ENCODE results near the gene CAMK2D.

CAMK2D gene

DNA sequence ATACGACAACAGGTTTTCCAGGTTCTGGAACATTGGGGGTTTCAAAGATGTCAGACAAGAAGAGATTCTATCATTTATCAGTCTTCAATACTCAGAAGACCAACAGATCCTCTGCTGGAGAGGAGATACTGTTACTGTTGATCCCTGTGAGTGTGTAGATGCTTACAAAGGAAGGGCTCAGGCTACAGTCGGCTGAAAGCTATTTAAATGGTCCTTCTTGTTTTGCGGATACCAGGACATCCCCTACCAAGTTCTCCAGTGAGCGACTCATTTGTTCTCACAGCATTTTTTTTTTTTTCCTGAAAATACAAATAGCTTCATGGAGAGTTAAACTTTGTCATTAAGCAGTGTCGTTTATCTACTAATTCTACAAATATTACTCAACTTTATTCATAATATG, 201.6 kb downstream of the CAMK2D start:
- no peak overlapping the region for H3K27ac ChIP-seq (ENCODE audit: low read length)

DNA sequence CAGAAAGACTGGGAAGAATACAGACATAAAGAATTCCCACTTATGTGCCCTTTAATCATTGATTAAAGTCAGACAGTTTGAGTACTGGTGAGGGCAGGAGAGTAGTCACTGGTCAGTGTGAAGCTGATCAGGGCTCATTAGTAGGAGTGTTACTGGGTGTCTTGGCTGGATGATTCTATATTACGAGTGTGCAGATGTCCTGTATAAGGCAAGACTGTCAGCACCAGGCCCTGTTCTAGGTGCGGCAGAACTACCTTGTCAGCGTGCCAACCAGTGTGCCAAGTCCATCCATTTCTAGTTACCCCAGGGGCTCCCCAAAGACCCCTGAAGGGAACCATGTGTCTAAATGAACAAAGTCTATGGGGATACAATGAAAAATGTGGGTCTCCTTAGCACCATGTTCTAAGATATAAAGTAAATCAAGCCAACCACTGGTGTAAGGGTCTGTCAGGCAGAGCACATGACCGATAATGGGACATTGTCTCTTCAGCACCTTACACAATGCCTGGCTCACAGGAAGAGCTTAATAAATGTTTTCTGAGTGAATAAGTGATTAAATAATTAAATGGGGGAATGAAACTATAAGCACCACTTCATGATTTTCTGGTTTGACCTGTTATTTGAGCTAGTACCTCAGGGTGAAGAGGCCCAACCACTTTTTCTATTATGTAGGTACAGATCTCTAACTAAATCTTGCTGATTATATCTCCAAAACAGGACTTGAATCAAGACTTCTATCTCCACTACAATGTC, 205.0 kb downstream of the CAMK2D start:
- Histone ChIP-seq H2AFZ (ENCODE audit: low read length) (no peak overlapping the region), H3K4me3 (ENCODE audit: low read length) (no peak overlapping the region), H3K4me2 (ENCODE audit: low read depth, low read length) (no peak overlapping the region), H3K36me3 (replicated peaks; ENCODE audit: insufficient read depth, low read length) (no peaks in the 10 kb centered on the region), H3K27ac (ENCODE audit: low read length) (no peak overlapping the region), H3K27me3 (replicated peaks; ENCODE audit: insufficient read depth, low read length) (no peaks in the 10 kb centered on the region), H3K4me1 (ENCODE audit: low read length) (no peaks in the 10 kb centered on the region), H3K9me3 (replicated peaks; ENCODE audit: insufficient read depth, low read length) (no peaks in the 10 kb centered on the region), H3K9me2 (replicated peaks; ENCODE audit: insufficient read depth, low read length) (no peaks in the 10 kb centered on the region), H4K20me1 (ENCODE audit: insufficient read depth, low read length) (no peaks in the 10 kb centered on the region), H3K9ac (ENCODE audit: low read length) (no peak overlapping the region), H3F3A (ENCODE audit: insufficient read depth, low read length) (no peaks in the 10 kb centered on the region), H3K79me2 (ENCODE audit: low read length) (no peaks in the 10 kb centered on the region)
- DNase-seq, result no peak
- TF ChIP-seq EZH2phosphoT487 (IDR thresholded peaks at IDR 0.05; ENCODE audit: low read length) (no peak), EZH2 (optimal IDR thresholded peaks at IDR 0.05; ENCODE audit: low read depth, low read length) (no peak)
- TF ChIP-seq, protein P1, sequence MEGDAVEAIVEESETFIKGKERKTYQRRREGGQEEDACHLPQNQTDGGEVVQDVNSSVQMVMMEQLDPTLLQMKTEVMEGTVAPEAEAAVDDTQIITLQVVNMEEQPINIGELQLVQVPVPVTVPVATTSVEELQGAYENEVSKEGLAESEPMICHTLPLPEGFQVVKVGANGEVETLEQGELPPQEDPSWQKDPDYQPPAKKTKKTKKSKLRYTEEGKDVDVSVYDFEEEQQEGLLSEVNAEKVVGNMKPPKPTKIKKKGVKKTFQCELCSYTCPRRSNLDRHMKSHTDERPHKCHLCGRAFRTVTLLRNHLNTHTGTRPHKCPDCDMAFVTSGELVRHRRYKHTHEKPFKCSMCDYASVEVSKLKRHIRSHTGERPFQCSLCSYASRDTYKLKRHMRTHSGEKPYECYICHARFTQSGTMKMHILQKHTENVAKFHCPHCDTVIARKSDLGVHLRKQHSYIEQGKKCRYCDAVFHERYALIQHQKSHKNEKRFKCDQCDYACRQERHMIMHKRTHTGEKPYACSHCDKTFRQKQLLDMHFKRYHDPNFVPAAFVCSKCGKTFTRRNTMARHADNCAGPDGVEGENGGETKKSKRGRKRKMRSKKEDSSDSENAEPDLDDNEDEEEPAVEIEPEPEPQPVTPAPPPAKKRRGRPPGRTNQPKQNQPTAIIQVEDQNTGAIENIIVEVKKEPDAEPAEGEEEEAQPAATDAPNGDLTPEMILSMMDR (IDR thresholded peaks at IDR 0.05; ENCODE audit: low read length), result no peak

More for the DNA sequence above, 201.6 kb downstream of the CAMK2D start:
- Histone ChIP-seq H3K9ac (ENCODE audit: low read length) (no peak overlapping the region), H3K4me1 (ENCODE audit: low read length) (peaks cover 22% of the 10 kb centered on the region), H3F3A (ENCODE audit: insufficient read depth, low read length) (peaks cover 5% of the 10 kb centered on the region; the same call in 1 of the 2 replicates), H3K4me2 (ENCODE audit: low read depth, low read length) (no peak overlapping the region), H2AFZ (ENCODE audit: low read length) (no peak overlapping the region), H3K36me3 (replicated peaks; ENCODE audit: insufficient read depth, low read length) (no peaks in the 10 kb centered on the region), H3K9me3 (replicated peaks; ENCODE audit: insufficient read depth, low read length) (no peaks in the 10 kb centered on the region), H4K20me1 (ENCODE audit: insufficient read depth, low read length) (no peaks in the 10 kb centered on the region), H3K9me2 (replicated peaks; ENCODE audit: insufficient read depth, low read length) (no peaks in the 10 kb centered on the region), H3K27me3 (replicated peaks; ENCODE audit: insufficient read depth, low read length) (peaks cover 22% of the 10 kb centered on the region; the same call in 1 of the 2 replicates), H3K79me2 (ENCODE audit: low read length) (no peaks in the 10 kb centered on the region), H3K4me3 (ENCODE audit: low read length) (no peak overlapping the region)
- TF ChIP-seq, protein P1 (IDR thresholded peaks at IDR 0.05; ENCODE audit: low read length), result no peak
- no peak for TF ChIP-seq EZH2 (optimal IDR thresholded peaks at IDR 0.05; ENCODE audit: low read depth, low read length)
- no peak for DNase-seq

DNA sequence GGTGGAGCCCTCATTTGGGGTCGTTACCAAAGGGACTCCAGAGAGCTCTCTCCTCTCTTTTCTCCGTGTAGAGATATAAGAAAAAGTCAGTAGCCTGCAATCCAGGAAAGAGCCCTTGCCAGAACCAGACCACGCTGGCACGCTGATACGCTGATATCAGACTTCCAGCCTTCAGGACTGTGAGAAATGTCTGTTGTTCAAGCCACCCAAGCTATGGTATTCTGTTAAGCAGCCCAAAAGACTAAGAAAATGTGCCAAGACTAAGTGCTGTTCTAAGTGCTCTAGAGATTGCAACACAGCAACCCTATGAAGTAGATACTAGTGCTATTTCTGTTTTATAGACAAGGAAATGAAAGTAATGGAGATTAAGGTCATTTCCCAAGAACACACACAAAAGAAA, 205.7 kb downstream of the CAMK2D start:
- H3K9ac ChIP-seq (ENCODE audit: low read length), result no peak overlapping the region
- no peaks in the 10 kb centered on the region for H3K79me2 ChIP-seq (ENCODE audit: low read length)
- no peaks in the 10 kb centered on the region for H3K36me3 ChIP-seq (replicated peaks; ENCODE audit: insufficient read depth, low read length)
- H3K9me3 ChIP-seq (replicated peaks; ENCODE audit: insufficient read depth, low read length), result no peaks in the 10 kb centered on the region
- DNase-seq, result no peak
- H3K4me1 ChIP-seq (ENCODE audit: low read length), result no peaks in the 10 kb centered on the region
- no peaks in the 10 kb centered on the region for H3K27me3 ChIP-seq (replicated peaks; ENCODE audit: insufficient read depth, low read length)
- no peak overlapping the region for H2AFZ ChIP-seq (ENCODE audit: low read length)
- H3F3A ChIP-seq (ENCODE audit: insufficient read depth, low read length), result no peaks in the 10 kb centered on the region
- no peaks in the 10 kb centered on the region for H4K20me1 ChIP-seq (ENCODE audit: insufficient read depth, low read length)
- H3K27ac ChIP-seq (ENCODE audit: low read length), result no peak overlapping the region
- no peak overlapping the region for H3K4me2 ChIP-seq (ENCODE audit: low read depth, low read length)
- H3K9me2 ChIP-seq (replicated peaks; ENCODE audit: insufficient read depth, low read length), result no peaks in the 10 kb centered on the region
- no peak overlapping the region for H3K4me3 ChIP-seq (ENCODE audit: low read length)
- TF ChIP-seq EZH2phosphoT487 (IDR thresholded peaks at IDR 0.05; ENCODE audit: low read length), result no peak
- TF ChIP-seq EZH2 (optimal IDR thresholded peaks at IDR 0.05; ENCODE audit: low read depth, low read length), result no peak
- TF ChIP-seq, protein P1 (IDR thresholded peaks at IDR 0.05; ENCODE audit: low read length), result no peak
